MCF 10A (cell line): Measurements from ENCODE around the gene USP7. TPM values are rescaled to one million over a fixed set of nuclear protein-coding genes. Genes with fewer than 3 reads are reported as not detected.

Source experiments
- BruUV-seq: library from RNA; stranded (reverse); fragments of 400-500 nt; replicated peaks from 2 replicates; lab custom pipeline; 2021; lab: Mats Ljungman, UMichigan
- CTCF ChIA-PET: fragments of 300-600 bp; sonication (Branson Sonifier 250); formaldehyde crosslinking; extraction: SDS; loops from one replicate; lab custom pipeline; 2021; ENCODE audit warnings: antibody characterized with exemption, inconsistent platforms; lab: Yijun Ruan, JAX
- POLR2A ChIA-PET: fragments of 300-600, 350-650 bp; sonication (Branson Sonifier 250); formaldehyde crosslinking; extraction: SDS; loops from one replicate; lab custom pipeline; 2020; ENCODE audit warnings: antibody characterized with exemption, inconsistent platforms; lab: Yijun Ruan, JAX
- DNase-seq: peaks from one replicate; pipeline ENCODE4 v3.0.0-alpha.2; 2018; ENCODE audit not compliant: unreplicated experiment
- H3K27ac Mint-ChIP-seq: one replicate; pipeline ENCODE4 v1.8.0; 2022; ENCODE audit warnings: mild to moderate bottlenecking, low read depth, mixed read lengths; ENCODE audit not compliant: unreplicated experiment
- H3K27me3 Mint-ChIP-seq: one replicate; pipeline ENCODE4 v1.8.0; 2022; ENCODE audit warnings: mixed read lengths; ENCODE audit not compliant: insufficient read depth, unreplicated experiment
- H3K36me3 Mint-ChIP-seq: one replicate; pipeline ENCODE4 v1.8.0; 2022; ENCODE audit warnings: mild to moderate bottlenecking, moderate library complexity, mixed read lengths; ENCODE audit not compliant: insufficient read depth, unreplicated experiment
- H3K4me1 Mint-ChIP-seq: one replicate; pipeline ENCODE4 v1.8.0; 2022; ENCODE audit warnings: mixed read lengths; ENCODE audit not compliant: insufficient read depth, unreplicated experiment
- H3K4me3 Mint-ChIP-seq: one replicate; pipeline ENCODE4 v1.8.0; 2022; ENCODE audit warnings: mild to moderate bottlenecking, moderate library complexity, mixed read lengths; ENCODE audit not compliant: unreplicated experiment
- H3K9me3 Mint-ChIP-seq: one replicate; pipeline ENCODE4 v1.8.0; 2022; ENCODE audit warnings: mixed read lengths; ENCODE audit not compliant: unreplicated experiment
- CTCF ChIP-seq: fragments of 200-600 bp; IDR thresholded peaks from one replicate; pipeline ENCODE4 v1.8.0; 2022; ENCODE audit warnings: antibody characterized with exemption, mild to moderate bottlenecking; ENCODE audit not compliant: unreplicated experiment
- intact Hi-C: fragments of 100-400 bp; cut with micrococcal nuclease; formaldehyde crosslinking; loops from 2 replicates; pipeline ENCODE4 v1.14.1; 2022
- total RNA-seq: library from RNA; stranded (reverse); gene quantifications from 2 replicates; pipeline ENCODE4 v1.2.3, GENCODE V29; 2022

USP7 gene
- total RNA-seq, 1 experiment from 2014 or later = 108 TPM

GRCh38 chr16:8914098-8914497, 49.6 kb downstream of the USP7 start:
- intact Hi-C loops = no loop called here
- POLR2A ChIA-PET = no interaction called here
- H3K4me1 Mint-ChIP-seq = no peaks in the 10 kb centered on the region
- BruUV-seq = no TSS peak
- H3K27ac Mint-ChIP-seq = no peak overlapping the region
- CTCF ChIA-PET = interaction anchor here (0.7 to 4.0 kb wide), 2 partner anchors 18 to 94 kb away, joined by 3 to 15 read pairs; no protein-coding TSS in a partner anchor
- no peaks in the 10 kb centered on the region for H3K9me3 Mint-ChIP-seq
- H3K27me3 Mint-ChIP-seq = no peaks in the 10 kb centered on the region
- no peak for DNase-seq
- no peak for TF ChIP-seq CTCF
- H3K36me3 Mint-ChIP-seq = peaks cover 91% of the 10 kb centered on the region
- no peak overlapping the region for H3K4me3 Mint-ChIP-seq

- Mint-ChIP-seq H3K27ac (no peak overlapping the region), H3K4me3 (no peak overlapping the region), H3K36me3 (peaks cover 91% of the 10 kb centered on the region), H3K4me1 (no peaks in the 10 kb centered on the region), H3K27me3 (no peaks in the 10 kb centered on the region), H3K9me3 (no peaks in the 10 kb centered on the region)
- ChIA-PET POLR2A (no interaction called here), CTCF (interaction anchor here (0.9 to 2.2 kb wide), 2 partner anchors 23 to 96 kb away, joined by 3 to 11 read pairs; no protein-coding TSS in a partner anchor)
- TF ChIP-seq CTCF = no peak
- no peak for DNase-seq
- intact Hi-C loops = no loop called here
- BruUV-seq = no TSS peak
These were observed 50.9 kb downstream of the USP7 start for GRCh38 chr16:8912793-8913192.

DNA sequence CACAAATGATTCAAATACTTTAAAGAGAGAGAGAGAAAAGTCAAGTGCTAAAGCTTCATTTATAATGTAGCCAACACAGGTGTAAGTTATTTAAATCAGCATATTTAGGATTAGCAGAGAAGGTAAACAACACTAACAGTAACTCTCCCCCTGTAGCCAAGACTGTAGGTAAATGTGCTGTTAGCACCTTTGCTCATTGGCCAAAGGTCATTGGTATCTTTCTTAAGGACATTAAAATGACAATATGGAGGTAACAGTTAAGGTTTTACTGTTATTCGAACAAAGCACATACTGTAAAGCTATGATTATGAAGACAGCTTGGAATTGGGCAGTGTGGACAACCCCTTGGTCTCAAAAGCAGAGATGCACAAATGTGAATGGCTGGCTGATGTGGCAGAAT, 52.9 kb downstream of the USP7 start:
- peaks cover 87% of the 10 kb centered on the region for H3K36me3 Mint-ChIP-seq
- ChIA-PET POLR2A (no interaction called here), CTCF (interaction anchor here (0.5 to 2.2 kb wide), 3 partner anchors 25 to 246 kb away, joined by 3 to 13 read pairs (median 11); no protein-coding TSS in a partner anchor)
- no peaks in the 10 kb centered on the region for H3K9me3 Mint-ChIP-seq
- no peak for DNase-seq
- TF ChIP-seq CTCF = no peak
- no TSS peak for BruUV-seq
- no peaks in the 10 kb centered on the region for H3K27me3 Mint-ChIP-seq
- intact Hi-C loops = no loop called here
- no peak overlapping the region for H3K27ac Mint-ChIP-seq
- no peaks in the 10 kb centered on the region for H3K4me1 Mint-ChIP-seq
- H3K4me3 Mint-ChIP-seq = no peak overlapping the region

DNA sequence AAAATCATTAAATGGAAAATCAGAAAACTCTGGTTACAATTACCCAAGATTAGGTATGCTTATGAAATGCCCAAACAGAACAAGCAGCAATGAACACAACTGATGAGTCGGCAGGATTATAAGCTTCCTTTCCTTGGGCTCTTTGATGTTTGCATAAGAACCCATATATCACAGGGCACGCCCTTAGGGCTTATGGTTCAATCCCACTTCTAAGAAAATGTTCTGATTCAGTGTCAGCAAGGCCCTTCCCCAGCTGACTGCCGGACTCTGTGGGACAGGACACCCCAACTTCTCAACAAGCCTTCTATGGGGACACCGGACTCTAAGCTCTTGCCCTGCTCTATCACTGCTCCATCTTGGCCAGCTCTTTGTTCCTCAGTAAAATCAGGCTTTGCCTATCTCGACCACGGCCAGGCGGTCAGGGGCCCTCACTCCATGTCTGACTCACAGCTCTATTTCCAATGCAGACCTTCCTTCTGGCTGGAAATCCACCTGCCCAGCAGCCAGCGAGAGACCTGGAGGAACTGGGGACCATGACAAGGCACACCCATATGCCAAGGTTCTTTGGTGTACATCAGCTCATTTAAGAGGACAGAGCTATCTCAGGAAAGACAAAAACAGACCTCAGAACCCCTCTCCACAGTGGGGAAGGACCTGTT, 54.8 kb downstream of the USP7 start:
- Mint-ChIP-seq H3K27me3 (no peaks in the 10 kb centered on the region), H3K36me3 (peaks cover 87% of the 10 kb centered on the region), H3K4me3 (no peak overlapping the region), H3K4me1 (no peaks in the 10 kb centered on the region), H3K27ac (peak overlapping the region; percentile 61), H3K9me3 (no peaks in the 10 kb centered on the region)
- CTCF ChIA-PET = interaction anchor here (0.5 to 0.9 kb wide), 5 partner anchors 9 to 1478 kb away, joined by 3 to 5 read pairs (median 3); no protein-coding TSS in a partner anchor
- DNase-seq = peak; percentile 21
- no TSS peak for BruUV-seq
- intact Hi-C loops = no loop called here
- POLR2A ChIA-PET = interaction anchor here (0.7 kb wide), 1 partner anchor 481 kb away, joined by 3 read pairs; no protein-coding TSS in a partner anchor
- no peak for TF ChIP-seq CTCF
